Activated effector memory CD4-positive, alpha-beta T cell treated with anti-CD3 and anti-CD28 coated beads, Interleukin-2, amount 50 U/mL, for 16 hours (primary cell): ENCODE data around the gene SKAP1.

Experiments used
- DNase-seq: peaks from one replicate; pipeline ENCODE4 v3.0.0-alpha.2; 2020

SKAP1 gene

DNA sequence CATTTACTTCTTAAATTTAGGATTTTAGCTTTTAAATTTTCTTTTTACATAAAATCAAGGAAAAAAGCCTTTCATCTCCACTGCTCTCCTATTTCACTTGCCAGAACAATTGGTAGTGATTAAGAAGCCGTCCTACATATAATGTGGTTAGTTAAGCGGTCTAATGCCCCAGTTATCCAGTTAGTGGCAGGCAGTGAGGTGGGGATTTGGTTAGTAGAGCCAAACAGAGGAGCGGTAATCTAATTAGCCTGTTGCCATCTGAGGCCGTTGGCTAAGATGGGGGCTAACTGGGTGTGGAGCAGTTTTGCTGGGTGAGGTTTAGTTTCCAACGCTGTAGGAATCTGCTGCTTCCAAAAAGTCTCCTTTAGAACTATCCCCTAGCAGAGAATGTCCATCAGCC, 300.0 kb downstream of the SKAP1 start:
- DNase-seq, result no peak

DNA sequence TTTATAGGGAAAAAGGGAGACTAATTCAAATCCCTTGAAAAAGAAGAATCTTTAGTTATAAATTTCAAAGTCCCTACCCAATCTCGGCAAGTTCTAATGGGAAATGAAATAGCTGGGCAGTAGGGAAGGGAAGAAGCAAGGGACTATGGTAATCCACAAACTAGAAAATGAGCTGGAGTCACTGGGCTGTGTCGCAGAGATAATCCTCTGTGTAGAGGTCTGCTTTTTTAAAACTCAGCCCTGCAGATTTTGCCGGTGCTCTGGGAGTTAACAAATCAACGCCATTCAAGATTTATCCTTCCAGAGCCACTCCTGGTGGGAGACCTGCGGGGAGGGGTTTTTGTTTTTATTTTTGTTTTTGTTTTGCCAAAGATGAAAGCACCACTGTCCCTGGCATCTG, 301.6 kb downstream of the SKAP1 start:
- DNase-seq, result no peak

DNA sequence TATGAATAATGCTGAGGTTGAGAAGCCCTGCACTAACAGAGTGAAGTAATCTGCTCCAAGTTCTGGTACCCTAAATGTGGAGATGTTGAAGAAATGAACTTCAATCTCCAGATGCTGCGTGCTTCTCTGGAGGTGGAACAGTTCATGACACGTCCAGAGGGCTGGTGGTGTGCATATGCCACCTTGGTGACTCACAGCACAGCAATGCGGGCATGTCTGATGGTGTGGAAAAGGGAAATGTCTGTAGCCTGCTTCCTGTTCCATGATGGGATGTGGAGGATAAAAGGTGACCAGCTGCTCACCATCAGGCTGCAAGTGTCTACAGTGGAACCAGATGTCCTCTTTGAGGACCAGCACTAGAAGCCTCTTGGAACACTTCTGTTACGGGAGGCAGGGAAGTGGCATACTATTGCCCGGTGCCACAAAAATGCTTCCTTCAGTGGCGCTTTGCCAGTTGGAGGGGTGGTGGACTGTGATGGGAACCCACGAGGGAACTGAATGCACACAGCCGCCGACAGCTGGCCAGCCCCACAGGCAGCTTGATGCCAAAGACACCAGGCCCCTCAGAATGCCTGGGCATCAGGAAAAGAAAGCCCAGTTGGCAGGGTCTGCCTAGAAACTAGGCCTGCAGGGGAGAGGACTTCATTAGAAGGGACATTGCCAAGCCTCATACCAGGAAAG, 302.5 kb downstream of the SKAP1 start:
- no peak for DNase-seq

DNA sequence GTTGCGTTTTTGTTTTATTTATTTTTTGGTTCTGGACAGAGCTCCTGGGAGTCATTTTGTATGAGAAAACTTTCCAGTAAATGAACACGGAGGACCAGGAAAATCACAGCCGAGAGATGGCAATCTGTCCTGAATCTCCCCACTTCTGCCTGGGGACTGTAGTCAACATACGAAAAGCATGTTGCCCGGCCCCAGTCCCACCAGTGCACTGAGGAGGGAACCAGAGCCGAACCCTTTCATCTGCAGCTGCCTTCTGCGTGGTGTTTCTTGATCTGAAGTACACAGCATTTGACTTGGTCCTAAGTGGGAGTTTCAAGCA, 303.5 kb downstream of the SKAP1 start:
- no peak for DNase-seq

DNA sequence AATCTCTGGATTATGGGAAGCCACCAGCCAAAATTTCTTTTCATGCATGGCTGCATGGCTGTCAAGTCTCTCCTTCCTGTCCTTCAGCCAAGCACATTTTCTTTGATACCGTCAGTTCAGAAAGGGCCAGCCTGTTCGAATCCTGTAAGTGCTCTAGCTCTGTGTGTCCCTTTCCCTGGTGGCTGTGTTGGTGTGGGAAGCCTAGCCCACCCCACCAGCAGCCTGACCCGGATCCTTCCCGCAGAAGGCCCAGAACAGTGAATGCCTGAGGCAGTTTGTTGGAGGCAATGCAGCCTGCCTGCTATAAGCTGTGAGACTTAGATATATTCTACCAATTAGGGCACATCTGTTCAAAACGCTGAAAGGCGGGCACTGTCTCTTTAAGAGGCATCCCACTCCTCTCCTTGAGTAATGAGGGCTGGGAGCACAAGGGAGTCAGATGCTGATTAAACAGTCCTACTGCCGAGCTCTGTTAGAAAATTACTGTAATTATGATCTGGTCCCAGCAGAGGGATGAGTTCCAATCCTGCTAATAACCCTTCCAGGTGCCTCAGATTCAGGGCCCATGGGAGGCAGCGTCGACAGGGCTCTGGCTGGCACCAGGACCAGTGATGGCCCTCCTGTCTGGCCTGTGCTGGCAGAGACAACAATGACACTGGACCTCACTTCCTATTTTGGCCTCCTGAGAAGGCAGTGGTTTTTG, 304.0 kb downstream of the SKAP1 start:
- DNase-seq, result no peak

DNA sequence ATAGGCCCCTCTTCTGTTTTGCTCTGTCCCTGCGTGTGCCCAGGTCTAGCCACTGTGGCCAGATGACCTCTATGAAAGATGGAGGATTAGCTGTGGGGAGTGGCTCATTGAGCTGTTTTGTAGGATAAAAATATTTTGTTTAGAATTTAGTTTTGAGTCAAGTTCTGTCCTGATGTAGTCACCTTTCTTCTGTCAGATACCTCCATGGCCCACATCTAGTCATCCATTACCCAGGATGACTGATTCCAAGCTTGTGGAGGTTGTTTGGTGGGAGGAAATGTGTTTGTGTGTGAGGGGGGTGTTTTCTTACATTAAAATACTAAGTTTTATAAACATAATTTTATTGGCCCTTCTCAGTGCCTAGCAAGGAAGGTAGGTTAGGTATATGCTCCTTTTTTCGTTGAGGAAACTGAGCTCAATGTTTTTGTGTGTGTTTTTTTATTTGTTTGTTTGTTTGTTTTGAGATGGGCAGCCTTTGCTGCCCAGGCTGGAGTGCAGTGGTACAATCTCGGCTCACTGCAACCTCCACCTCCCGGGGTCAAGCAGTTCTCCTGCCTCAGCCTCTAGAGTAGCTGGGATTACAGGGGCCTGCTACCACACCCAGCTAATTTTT, 306.1 kb downstream of the SKAP1 start:
- no peak for DNase-seq

DNA sequence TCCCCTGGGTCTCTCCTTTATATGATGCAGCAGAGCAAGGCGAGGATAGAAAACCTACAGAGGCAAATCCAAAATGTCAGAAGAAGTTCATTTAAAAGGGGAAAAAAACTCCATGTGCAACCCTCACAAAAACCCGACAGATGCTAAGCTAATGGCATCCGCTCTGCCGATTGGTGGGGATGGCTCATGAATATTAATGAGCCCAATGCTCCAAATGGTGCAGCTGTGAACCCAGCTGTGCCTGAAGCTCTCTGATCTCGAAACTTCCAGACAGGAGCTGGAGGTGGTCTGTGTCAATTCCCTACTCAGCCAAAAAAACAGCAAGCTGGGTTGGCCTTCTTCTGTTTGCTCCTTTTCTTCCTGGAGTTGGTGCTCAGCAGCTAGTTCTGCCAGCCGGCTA, 306.9 kb downstream of the SKAP1 start:
- DNase-seq, result no peak

DNA sequence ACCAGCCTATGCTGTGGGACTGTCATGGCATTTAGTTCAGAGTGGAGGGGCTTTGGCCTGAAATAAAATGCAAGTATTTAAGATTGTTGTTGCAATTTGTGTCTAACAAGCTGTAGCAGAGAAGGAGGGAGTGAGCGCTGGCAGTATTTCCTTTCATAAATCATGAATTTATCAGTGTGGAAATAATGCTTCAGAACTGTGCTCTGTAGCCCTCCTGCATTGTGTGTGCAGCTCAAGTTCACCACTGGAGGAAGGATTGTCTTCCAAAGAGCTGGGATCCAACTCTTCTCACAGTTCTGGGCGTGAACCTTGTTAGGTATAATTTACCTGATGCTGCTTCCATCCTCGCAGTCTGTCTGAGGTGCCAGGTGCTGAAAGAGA, 307.4 kb downstream of the SKAP1 start:
- no peak for DNase-seq

DNA sequence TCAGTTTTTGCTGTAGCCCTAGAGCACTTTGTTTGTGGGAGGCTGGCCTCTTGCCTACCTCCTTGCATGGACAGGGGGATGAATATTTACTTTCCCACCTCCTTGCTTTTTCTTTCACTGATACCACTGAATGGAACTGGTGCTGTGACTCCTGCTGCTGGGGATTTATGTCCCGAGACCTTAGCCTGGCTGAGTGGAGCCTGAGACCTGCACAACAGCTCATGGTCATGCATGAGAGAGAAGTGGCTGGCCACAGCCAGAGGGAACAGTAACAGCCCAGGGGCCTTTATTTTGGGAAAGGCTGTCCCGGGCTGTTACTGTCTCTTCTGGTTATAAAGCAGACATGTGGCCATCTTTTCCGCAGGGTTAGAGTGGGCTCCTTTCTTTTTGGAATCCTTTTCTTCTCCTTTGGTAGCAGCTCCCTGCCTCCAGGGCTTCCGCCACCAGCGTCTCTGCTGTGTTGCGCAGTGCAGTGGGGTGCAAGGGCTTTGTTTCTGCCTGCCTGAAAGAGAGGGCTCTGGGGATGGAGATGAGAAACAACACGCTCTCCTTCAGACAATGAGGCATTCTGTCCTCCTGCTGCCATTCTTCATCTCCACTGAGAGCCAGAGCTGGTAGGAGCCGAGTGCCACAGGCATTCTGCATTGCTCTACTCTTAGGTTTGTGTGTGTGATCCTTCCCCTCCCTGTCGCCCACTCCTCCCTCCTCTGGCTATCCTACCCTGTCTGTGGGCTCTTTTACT, 307.9 kb downstream of the SKAP1 start:
- peak; percentile 5 for DNase-seq

DNA sequence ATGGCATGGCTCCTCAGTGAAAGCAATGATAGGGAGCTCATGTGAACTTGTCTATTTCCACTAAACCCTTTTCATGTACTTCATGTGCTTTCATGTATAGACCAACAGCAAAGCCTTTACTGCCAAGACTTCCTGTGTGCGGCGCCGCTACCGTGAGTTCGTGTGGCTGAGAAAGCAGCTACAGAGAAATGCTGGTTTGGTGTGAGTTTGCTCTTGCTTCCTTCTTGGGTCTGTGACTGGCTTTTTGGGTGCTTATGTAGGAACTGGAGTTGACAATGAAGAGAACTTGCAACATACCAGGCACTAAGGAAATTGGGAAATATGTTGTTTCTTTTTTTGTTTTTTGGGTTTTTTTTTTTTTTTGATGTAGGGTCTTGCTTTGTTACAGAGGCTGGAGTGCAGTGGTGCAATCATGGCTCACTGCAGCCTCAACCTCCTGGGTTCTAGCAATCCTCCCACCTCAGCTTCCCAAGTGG, 316.8 kb downstream of the SKAP1 start:
- DNase-seq, result peak; percentile 75

DNA sequence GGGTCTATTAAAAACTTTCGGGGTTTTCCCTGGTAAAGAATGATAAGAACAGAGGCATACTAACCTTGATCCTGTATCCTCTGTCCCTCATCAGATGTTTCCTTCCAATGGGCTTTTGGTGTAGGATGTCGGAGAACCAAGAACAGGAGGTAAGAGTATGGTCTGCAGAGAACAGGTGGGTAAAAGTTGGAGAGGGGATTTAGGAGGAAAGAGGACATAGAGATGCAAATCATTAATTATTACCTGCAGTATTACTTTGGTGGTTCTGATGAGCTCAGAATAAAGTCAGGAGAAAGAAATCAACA, 318.1 kb downstream of the SKAP1 start:
- DNase-seq, result no peak

DNA sequence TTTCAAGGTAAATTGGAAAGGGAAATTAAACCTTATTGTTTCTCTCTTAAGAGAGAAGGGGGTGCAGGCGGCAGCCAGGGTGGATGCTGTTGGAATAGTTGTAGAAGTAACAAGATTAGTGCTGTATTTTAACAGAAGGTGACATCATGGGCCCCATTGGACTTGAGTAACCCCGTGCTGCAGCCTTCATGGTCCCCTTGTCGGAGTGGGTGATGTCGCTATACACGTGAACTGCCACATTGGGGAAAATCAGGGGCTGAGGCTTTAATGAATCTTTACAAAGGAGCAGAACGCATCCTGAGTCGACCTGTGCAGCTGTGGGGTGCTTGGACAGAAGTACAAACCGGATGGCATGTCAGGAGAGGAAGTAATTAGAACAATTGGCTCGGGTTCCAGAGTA, 319.3 kb downstream of the SKAP1 start:
- DNase-seq, result no peak

DNA sequence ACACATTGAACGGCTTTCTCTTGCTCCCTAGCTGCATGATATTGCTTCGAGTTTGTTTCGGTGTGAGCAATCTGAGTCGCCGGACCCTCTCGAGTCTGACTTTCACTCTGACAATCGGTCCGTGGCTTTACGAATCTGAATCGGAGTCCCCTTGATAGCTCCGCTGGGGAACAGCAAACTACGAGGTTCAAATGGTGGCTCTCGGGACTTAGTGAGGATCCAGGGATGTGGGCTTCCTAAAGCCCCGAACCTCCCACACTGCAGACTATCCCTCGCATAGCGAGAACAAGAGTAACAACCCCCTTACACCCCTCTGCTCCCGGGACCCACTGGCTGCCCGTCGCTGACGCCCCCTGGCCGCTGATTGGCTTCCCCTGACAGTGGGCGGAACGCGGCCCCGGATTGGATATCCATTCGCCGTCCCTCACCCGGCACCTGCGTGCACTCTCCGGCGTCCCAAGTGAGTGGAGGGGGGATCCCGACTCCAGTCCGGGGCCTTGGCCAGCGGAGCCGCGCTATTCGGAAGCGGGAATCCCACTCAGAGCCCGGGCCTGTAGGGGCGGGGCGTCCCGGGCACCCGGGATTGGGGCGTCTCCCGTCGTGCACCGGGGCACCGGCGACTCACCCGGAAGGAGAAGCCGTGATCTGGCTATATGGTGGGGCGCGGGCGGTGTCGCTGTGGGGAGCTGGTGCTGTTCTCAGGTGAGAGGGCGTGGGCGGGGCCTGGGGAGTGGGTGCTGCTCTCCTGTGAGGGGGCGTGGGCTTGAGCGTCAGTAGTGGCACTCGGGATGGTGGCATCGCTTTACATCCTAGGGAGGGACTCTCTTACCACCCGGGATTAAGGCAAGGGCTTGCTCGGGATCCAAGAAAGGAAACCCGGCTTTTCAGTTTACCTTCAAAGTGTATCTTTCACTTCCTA, 322.6 kb downstream of the SKAP1 start, which contains the start of gene SNX11:
TSS of gene SNX11 (plus strand) at position 630 of the 919 bp plus-strand sequence. CDS start 4,278 bp downstream, outside the sequence.
- peak; percentile 98 for DNase-seq

DNA sequence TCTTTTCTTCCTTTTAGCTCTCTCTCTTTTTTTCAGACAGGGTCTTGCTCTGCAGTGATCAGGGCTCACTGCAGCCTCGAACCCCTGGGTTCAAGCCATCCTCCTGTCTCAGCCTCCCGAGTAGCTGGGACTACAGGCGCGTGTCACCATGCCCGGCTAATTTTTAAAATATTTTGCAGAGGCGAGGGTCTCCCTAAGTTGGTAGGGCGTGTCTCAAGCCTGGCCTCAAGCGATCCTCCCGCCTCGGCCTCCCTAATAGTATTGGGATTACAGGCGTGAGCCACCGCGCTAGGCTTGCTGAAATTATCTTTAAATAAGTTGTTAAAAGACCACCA, 323.2 kb downstream of the SKAP1 start:
- DNase-seq, result no peak

DNA sequence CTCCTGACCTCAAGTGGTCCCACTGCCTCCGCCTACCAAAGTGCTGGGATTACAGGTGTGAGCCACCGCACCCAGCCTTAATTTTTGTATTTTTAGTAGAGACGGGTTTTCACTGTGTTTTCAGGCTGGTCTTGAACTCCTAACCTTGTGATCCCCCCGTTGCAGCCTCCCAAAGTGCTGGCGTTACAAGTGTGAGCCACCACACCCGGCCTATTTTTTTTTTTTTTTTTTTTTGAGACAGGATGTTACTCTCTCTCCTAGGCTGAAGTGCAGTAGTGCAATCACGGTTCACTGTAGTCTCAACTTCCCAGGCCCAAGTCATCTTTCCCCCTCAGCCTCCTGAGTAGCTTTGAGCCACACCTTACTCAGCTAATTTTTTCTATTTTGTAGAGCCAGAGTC, 325.6 kb downstream of the SKAP1 start:
- DNase-seq, result no peak

DNA sequence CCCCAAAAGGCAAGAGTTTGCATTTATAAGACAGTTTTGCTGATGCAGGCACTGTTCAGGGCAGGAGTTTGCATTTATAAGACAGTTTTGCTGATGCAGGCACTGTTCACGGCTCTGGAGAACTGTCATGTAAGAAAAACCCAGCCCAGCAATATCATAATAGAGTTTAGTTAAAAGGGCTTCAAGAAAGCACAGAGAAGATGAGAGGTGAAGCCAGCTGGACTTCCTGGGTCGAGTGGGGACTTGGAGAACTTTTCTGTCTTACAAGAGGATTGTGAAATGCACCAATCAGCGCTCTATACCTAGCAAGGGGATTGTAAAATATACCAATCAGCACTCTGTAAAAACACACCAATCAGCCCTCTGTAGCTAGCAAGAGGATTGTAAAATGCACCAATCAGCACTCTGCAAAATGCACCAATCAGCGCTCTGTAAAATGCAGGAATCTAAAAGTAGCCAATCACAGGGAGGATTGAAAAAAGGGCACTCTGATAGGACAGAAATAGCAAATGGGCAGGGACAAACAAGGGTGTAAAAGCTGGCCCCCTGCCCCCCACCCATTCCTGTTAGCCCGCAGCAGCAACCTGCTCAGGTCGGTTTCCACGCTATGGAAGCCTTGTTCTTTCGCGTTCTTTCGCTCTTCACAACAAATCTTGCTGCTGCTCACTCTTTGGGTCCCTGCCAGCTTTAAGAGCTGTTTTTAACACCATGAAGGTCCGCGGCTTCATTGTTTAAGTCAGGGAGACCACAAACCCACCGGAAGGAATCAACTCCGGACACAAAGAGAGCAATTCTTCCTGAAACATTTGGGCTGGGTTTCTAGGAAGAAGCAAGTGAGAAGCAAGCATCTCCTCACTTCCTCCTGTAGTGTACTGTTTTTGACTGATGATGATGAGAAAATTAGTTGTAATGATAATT, 327.0 kb downstream of the SKAP1 start:
- no peak for DNase-seq

DNA sequence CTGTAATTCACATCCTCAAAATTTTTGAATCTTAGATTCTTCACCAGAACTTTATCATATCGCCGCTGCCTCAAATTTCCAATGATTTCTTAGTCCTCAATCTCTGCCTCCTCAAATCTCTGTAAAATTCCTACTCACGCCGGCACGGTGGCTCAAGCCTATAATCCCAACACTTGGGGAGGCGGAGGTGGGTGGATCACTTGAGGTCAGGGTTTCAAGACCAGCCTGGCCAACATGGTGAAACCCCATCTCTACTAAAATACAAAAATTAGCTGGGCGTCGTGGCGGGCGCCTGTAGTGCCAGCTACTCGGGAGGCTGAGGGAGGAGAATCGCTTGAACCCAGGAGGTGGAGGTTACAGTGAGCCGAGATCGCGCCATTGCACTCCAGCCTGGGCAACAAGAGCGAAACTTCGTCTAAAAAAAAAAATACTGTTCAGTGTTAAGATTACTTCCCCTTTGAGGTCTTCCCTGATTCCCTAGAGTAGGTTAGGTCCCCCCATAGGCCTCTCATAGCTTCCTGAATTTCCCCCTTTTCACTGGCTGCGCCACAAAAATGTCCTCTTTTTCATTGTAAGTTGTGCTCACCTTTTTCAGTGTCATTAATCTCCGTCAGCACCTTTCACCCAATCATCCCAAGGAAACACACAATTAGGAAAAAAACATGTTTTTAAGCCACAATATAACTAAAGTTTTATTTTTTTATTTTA, 327.8 kb downstream of the SKAP1 start:
- no peak for DNase-seq

DNA sequence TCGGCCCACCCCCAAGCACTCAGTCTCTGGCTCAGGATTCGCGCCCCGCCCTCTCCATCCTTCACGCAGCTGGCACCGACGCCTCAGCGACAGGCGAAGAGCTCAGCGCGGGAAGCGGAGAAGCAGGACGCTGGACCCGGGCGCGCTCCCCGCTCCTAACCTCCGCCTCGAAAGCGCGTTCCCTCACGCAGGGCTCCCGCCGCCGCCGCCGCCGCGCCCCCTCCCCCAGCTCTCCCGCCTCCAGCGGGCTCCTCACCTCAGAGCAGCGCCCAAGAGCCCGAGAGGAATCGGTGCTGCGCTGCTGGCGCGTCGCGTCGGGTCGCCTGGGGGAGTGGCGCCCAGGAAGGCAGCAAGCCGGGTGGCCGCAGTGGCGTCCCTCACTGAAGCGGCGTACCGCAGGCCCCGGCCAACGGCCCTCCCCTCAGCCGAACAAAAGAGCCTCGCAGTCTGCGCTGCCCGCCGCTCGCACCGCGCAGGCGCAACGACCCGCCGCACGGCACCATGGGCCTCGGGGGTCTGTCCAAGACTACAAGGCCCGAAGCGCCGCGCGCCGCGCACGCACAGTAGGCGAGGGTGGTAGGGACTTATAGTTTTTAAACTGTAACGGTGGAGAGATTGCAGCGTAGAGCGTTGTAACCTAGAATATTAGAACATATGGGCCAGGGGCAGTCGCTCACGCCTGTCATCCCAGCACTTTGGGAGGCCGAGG, 328.8 kb downstream of the SKAP1 start, which contains the start of gene CBX1:
TSS of gene CBX1 (minus strand) at position 467 of the 709 bp plus-strand sequence. CDS start 24,474 bp downstream, outside the sequence.
- DNase-seq, result peak; percentile 98

DNA sequence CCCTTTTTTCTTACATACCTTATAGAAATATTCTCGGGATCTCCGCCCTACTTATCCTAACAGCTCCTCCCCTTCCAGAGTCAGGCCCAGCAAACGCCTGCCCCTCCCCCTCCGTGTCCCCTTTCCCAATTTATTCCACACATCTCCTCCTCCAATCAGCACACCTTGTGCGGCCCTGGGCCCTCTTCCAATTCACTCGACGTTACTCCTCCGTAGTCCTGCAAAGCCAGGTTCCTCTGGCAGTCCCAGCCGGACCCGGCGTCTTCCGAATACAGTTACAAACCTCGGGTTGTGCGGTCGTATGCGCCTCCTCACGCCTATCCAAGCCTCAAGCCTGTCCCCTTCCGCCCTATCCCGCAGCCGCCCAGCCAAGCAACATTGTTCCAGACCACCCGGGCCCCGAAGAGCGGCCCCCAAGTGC, 329.4 kb downstream of the SKAP1 start:
- DNase-seq, result no peak

DNA sequence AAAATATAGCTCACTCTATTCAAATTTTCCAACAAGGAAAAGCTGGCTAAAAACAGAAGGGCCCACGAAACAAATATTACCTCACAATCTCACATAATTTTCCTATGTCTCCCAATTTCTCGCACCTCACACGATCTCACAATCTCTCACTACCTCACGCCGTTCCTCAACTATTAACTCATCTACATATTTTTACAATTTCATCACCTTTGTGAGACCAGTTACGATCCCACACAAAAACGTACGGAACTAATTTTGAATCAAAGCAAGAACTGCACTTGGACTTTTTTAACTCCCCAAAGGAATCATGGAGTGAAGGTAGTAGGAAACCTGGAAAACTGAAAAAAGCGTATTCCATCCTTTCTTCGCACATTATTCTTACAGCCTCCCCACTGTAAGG, 329.9 kb downstream of the SKAP1 start:
- no peak for DNase-seq
